Measurements from ENCODE around the gene CYP4Z1.

DNA sequence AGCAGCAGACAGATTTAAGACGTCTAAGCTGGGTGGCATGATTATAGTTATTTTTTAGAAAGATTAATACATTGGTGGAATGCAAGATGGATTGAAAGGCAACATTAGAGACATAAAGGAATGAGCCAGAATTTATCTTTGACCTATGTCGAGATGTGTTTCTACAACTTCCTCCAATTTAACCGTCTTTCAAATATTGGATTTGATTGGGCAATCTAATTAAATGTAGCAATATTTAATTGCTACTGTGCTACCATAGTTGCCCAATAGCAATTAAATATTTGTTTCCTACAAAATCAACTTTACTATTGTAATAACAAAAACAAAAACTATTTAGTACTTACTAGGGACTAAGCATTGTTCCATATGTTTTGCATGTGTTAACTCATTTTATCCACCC, 39.8 kb downstream of the CYP4Z1 start:
- TF ChIP-seq, protein P1, sequence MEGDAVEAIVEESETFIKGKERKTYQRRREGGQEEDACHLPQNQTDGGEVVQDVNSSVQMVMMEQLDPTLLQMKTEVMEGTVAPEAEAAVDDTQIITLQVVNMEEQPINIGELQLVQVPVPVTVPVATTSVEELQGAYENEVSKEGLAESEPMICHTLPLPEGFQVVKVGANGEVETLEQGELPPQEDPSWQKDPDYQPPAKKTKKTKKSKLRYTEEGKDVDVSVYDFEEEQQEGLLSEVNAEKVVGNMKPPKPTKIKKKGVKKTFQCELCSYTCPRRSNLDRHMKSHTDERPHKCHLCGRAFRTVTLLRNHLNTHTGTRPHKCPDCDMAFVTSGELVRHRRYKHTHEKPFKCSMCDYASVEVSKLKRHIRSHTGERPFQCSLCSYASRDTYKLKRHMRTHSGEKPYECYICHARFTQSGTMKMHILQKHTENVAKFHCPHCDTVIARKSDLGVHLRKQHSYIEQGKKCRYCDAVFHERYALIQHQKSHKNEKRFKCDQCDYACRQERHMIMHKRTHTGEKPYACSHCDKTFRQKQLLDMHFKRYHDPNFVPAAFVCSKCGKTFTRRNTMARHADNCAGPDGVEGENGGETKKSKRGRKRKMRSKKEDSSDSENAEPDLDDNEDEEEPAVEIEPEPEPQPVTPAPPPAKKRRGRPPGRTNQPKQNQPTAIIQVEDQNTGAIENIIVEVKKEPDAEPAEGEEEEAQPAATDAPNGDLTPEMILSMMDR (IDR thresholded peaks at IDR 0.05) = no peak
- TF ChIP-seq POLR2A (IDR thresholded peaks at IDR 0.05) = no peak

All from suprapubic skin (tissue), 3 donors.